IPS-18c (cell line): ENCODE measurements around the gene AFP.

Experiments used
- H3K4me3 ChIP-seq: 2 replicates; pipeline ENCODE4 v1.7.0; 2013; ENCODE audit warnings: low read depth, mild to moderate bottlenecking, low read length, moderate library complexity; ENCODE audit not compliant: insufficient read depth
- H3K9me3 ChIP-seq: one replicate; pipeline ENCODE4 v1.6.1; 2013; ENCODE audit warnings: mild to moderate bottlenecking, low read length, moderate library complexity; ENCODE audit not compliant: control insufficient read depth, insufficient read depth

The AFP gene

DNA sequence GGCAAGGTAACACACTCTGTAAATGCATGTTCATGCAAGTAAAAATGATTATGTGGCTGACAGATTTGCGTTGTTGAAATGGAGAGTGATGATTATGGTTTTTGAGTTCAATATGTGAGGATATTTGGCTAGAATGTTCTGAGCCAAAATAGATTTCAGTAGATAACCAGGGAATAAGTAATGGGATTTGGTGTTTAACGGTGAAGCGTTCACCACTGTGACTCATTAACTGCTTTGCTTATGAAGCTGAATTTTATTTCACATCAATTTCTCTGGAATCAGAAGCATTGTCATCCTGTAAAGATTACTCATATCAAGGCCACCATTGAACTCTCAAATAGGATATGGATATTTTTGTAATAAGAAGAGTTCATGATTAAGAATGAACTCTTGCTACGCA, 11.7 kb downstream of the AFP start:
- Histone ChIP-seq H3K4me3 (no peak overlapping the region), H3K9me3 (no peaks in the 10 kb centered on the region)

DNA sequence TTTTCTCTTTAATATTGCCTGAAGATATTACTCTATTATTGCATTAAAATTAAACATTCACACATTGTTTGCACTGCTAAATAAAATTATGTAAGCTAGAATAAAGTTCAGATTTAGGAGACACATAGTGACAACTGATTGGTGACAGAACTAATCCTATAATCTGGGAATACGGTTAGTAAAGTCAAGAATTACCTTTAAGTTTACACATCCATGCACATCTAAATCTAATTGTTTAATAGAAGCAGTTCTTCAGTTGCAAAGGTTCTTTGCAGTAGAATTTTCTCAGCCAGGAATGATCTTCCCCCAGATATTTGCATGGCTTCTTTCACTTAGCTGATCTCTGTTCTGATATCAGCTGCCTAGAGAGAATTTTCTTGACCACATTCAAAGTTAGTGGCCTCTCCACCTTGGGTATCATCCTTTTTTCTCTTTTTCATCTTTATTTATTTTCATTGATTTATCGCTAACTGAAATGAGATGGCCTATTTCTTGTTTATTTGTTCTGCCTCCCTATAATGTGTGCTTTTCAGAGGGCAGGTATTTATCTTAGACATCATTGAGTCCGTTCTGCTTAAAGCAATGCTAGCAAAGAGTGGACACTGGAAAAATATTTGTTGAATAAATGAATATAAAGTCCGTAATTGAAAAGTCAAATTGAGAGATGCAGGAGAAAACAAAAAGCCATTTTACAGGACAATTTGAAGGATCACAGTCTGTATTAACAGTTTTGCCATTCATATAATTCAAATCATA, 12.6 kb downstream of the AFP start:
- Histone ChIP-seq H3K9me3 (no peaks in the 10 kb centered on the region), H3K4me3 (no peak overlapping the region)

DNA sequence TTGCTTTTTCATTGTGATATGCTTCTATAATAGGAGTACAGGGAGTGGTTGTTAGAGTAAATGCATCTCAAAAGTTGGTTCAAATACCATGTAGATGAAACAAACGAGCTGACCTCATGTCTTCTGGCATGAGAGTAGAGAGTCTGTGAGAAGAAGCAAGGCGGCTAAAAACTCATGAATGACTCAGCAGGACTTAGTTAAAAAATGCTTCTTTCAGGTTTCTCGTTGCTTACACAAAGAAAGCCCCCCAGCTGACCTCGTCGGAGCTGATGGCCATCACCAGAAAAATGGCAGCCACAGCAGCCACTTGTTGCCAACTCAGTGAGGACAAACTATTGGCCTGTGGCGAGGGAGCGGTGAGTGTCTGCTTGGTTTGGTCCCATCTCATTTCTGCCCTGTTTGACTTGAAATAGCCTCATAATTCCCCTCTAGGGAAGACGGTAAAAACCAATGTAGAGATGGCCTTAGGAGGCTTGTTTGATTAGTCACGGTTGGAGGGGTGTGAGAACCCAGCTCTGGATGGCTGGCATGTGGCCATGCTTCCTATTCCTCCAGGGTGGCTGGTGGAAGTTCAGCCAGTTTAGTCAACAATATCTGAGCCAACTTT, 14.5 kb downstream of the AFP start:
- Histone ChIP-seq H3K9me3 (no peaks in the 10 kb centered on the region), H3K4me3 (no peak overlapping the region)

DNA sequence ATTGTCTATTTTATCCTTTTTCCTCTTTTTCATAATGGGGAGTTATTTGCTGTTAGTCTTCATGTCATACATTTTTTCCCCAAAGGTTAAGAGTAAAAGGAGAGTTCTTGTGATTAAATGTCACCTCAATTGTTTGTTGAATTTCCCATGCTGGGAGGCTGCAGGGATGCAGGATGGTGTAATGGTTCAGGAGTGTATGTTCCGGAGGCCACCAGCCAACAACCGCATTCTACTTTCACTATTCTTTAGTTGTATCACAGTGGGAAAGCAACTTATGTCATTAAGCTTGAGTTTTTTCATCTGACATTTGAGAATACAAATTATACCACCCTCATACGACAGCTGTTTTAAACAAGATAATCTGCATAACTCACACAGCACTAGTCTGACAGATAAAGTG, 15.4 kb downstream of the AFP start:
- H3K4me3 ChIP-seq = no peak overlapping the region
- H3K9me3 ChIP-seq = no peaks in the 10 kb centered on the region

DNA sequence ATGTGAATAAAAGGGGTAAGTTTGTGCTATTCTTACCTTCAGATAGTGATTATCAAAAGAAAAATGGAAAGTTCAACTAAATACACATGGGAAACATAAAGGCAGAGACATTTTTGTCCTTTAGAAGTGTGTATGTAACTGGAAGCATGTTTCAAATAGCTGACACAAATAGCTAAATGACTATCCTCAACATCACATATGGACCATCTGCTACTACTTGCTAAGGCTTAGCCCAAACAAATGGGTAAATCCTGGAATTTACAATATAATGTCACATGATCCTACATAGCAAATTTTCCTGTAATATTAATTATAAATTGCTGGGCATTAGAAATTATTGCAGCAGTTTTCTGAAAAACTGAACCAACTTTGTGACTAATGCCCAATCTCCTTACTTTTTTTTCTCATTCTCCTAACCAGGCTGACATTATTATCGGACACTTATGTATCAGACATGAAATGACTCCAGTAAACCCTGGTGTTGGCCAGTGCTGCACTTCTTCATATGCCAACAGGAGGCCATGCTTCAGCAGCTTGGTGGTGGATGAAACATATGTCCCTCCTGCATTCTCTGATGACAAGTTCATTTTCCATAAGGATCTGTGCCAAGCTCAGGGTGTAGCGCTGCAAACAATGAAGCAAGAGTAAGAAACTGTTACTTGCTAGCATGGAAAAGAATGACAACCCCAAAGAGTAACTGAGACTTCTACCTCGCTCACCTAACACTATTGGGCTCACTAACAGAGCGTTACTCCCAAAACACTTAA, 16.1 kb downstream of the AFP start:
- no peaks in the 10 kb centered on the region for H3K9me3 ChIP-seq
- H3K4me3 ChIP-seq = no peak overlapping the region

DNA sequence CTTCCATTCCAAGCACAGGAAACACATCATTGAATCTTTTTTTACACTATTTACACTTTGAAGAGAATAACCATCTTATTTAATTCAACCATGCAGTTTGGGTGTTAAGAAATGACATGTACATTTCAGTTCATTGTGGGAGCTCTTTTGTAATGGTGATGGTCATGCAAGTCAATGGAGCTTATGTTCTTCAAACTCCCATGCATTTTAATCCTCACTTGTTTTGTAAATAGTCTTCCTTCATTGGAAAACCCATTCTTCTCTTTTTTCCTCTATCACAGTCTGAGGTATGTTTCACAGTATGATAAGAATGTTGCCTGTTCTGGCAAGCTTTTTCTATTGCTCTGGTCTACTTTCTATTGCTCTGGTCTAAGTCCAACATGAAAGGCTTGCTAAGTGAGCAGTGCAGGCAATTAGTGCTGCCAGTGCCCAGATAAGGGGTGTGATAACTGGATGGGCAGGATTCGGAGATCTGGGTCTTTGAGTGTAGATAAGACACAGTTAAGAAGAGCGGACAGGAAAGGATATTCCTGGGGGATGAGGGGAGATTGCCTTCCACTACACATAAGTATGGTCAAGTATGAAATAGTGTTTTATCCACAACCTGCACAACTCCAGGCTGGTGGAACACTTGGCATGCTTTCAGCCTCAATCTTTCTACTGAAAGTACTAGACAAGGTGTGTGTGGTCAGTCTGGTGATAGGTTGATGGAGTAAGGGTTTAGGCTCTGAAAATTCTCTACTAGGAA, 17.1 kb downstream of the AFP start:
- Histone ChIP-seq H3K4me3 (no peak overlapping the region), H3K9me3 (no peaks in the 10 kb centered on the region)

DNA sequence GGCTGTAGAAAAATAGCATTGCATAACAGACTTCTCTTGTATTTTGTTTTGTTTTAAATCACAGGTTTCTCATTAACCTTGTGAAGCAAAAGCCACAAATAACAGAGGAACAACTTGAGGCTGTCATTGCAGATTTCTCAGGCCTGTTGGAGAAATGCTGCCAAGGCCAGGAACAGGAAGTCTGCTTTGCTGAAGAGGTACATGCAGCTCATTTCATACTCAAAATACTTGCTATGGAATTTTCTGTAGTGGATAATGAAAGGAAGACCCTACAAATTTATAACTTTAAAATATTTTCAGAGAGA, 17.6 kb downstream of the AFP start:
- H3K9me3 ChIP-seq = no peaks in the 10 kb centered on the region
- H3K4me3 ChIP-seq = no peak overlapping the region

DNA sequence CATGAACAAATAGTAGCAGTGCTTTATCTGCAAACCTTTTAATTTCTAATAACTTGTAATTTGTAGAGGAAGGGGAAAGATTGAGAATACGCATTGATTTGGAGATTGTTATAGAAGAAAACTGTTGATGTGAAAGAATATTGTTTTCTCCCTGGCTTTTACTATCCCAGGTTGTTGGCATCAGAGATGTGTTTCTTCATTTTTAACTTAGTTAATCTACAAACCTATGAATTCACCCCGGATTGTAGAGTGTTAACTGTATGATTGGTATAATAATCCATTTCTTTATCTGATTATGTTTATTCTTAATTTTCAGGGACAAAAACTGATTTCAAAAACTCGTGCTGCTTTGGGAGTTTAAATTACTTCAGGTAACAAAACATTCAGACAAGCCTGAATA, 18.9 kb downstream of the AFP start:
- H3K9me3 ChIP-seq = no peaks in the 10 kb centered on the region
- no peak overlapping the region for H3K4me3 ChIP-seq

DNA sequence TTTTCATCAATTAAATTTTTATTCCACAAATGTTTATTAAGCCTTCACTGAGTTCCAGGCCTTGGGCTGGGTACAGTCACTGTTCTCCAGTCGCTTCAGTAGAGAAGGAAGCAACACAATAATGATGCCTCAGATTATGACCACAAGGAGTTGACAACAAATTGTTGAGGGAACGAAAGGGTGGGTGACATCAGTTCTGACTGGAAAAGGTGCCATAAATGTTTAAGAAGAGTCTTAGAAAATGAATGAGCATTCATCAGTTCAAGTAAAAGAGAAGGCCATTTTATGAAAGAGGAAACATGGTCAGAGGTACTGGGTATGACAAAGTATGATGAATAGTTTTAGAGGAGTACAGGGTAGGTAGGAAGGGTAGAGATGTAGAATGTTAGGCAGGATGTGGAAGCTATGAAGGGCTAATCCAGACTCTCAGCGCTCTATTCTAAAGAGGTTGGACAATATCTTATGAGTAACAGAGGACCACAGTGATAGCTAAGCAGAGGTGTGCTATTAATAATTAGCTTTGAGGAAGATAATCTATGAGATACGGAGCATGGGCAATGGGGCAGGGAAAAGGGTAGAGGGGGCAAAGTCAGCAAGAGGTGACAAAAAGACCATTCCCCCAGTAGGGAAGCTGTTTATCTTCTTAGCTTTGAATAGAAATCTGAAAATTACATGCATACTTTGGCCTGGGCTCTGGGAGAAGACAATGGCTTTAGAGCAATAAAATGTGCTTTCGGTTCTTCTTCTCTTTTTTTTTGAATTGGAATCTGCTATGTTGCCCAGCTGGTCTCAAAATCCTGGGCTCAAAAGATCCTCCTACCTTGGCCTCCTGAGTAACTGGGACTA, 20.4 kb downstream of the AFP start:
- Histone ChIP-seq H3K4me3 (no peak overlapping the region), H3K9me3 (no peaks in the 10 kb centered on the region)

DNA sequence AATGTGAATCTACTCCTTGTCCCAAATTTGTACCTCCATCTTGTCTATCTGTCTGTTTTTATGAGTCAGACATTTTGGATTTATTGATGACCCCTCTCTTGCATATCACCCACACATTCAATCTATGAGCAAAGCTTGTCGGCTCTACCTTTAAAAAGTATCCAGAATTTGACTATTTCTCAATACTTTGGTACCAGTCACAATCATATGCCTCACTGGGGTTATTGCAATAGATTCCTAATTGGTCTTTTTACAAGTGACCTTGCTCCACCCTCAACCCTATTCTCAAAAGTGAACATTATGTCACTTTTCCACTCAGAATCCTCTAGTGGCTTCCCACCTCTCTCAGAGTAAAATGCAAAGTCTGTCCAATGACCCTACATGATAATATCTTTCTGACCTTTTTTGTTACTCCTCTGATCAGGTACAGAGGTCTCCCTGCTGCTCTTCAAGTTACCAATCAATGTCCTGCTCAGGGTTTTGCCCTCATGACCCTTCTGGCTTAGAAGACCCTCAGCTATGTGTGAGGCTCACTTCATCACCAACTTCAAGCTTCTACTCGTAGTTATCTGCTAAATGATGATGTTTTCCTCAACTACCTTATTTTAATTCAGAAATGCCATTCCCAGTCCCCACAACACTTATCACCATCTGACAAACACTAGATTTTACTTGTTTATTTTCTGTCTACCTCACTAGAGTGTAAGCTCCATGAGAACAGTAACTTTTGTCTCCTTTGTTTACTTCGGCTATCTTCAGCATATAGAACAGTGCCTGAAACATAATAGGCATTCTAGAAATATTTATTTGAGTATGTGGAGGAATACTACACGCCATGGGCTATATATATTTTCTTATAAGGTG, 22.4 kb downstream of the AFP start:
- no peak overlapping the region for H3K4me3 ChIP-seq

DNA sequence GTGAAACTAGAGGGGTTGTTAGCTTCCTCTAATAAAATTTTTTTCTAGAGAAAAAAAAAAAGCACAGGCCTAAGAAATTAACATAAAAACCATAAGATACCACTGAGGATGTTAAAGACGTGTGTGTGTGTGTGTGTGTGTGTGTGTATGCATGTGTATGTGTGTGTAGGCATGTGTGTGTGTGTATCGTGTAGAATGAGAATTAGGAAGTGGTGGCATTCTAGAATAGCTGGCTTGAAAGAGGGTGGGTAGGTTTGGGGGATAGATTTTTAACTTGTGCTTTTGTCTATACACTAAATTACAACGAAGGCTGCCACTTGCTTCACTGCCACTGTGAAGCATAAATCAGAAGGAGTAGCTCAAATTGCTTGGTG, 23.0 kb downstream of the AFP start:
- Histone ChIP-seq H3K9me3 (no peaks in the 10 kb centered on the region), H3K4me3 (no peak overlapping the region)

More for the DNA sequence above, 22.4 kb downstream of the AFP start:
- no peaks in the 10 kb centered on the region for H3K9me3 ChIP-seq

DNA sequence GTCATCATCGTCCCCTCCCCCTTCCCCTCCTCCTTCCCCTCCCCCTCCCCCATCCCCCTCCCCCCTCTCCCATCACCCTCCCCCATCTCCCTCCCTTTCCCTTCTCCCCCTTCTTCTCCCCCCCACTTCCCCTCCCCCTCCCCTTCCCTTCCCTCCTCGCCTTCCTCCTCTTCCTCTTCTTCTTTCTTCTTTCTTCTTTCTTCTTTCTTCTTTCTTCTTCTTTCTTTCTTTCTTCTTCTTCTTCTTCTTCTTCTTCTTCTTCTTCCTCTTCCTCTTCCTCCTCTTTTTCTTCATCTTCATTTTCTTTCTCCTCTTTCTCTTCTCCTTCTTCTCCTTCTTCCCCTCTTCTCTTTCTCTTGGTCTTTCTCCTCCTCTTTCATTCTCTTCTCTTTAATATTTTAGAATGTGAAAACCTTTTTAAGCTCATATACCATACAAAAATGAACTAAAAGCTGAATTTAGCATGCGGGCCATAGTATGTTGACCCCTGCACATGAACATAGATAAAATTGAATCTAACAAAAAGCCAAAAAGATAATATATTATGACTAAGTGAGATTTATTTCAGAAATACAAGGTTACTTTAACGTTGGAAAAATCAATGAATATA, 25.0 kb downstream of the AFP start:
- no peak overlapping the region for H3K4me3 ChIP-seq
- H3K9me3 ChIP-seq = no peaks in the 10 kb centered on the region

DNA sequence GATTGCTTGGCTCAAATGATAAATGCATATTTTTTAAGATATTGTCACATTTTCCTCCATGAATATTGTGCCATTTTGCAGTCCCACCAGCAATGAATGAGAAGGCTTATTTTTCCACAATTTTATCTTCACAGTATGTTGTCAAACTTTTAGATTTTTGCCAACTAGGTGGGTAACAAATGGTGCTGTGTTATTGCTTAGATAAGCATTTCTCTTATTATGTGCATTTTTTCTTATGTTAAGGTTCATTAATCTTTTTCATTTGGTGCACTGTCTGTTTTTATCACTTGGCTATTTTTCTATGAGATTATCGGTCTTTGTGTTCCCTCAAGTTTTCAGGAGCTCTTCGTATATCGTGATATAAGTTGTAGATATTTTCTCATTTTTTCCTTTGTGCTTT, 32.1 kb downstream of the AFP start:
- H3K9me3 ChIP-seq = no peaks in the 10 kb centered on the region
- no peak overlapping the region for H3K4me3 ChIP-seq

DNA sequence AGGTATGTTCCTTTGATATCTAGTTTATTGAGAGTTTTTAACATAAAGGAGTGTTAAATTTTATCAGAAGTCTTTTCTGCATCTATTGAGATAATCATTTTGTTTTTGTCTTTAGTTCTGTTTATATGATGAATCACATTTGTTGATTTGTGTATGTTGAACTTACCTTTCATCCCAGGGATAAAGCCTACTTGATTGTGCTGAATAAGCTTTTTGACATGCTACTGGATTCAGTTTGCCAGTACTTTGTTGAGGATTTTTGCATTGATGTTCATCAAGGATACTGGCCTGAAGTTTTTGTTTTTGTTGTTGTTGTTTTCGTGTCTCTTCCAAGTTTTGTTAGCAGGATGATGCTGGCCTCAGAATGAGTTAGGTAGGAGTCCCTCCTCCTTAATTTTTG, 34.7 kb downstream of the AFP start:
- H3K9me3 ChIP-seq = peaks cover 13% of the 10 kb centered on the region
- no peak overlapping the region for H3K4me3 ChIP-seq

DNA sequence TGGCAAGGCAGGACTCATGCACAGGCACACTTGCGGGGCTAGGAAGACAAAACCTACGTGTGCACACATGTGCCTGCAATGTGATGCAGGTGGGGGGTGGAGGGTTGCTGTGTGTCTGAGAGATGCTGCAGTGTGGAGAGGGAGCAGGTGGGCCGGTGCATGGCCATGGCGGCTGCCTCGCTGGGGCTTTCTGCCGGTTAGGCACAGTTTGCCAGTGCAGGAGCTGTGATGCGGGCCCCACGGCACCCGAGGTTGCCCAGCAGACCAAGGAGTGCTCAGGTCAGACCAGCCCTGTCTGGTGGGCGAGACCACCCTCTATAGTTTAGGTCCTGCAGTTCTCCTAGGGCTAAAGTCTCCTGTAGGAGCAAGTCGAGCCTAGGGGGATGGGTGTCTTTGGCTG, 41.2 kb downstream of the AFP start:
- H3K9me3 ChIP-seq = peaks cover 14% of the 10 kb centered on the region
- no peak overlapping the region for H3K4me3 ChIP-seq

DNA sequence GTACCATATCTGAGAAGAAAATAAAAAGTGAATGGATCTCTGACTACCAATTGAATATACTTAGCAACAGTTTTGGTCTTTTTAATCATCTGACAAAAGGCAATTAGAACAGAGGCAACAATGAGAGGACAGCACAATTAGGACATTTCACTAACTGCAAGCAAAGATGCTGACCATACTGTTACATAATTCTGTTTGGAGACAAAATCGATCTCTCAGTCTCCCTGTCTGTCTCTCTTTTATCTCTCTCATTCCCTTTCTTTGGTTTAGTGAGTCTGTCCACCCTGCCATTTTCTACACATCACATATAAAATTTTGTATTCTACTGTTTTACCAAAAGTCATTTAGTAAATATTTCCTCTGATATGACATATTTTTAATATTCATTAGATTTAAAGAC, 43.3 kb downstream of the AFP start:
- no peak overlapping the region for H3K4me3 ChIP-seq
- H3K9me3 ChIP-seq = peaks cover 11% of the 10 kb centered on the region
